ENCODE measurements around the gene FMN1. TPM values are rescaled to one million over a fixed set of nuclear protein-coding genes. Genes with fewer than 3 reads are reported as not detected.

The FMN1 gene
- total RNA-seq, 1 experiment from 2014 or later, result 4.5 TPM

DNA sequence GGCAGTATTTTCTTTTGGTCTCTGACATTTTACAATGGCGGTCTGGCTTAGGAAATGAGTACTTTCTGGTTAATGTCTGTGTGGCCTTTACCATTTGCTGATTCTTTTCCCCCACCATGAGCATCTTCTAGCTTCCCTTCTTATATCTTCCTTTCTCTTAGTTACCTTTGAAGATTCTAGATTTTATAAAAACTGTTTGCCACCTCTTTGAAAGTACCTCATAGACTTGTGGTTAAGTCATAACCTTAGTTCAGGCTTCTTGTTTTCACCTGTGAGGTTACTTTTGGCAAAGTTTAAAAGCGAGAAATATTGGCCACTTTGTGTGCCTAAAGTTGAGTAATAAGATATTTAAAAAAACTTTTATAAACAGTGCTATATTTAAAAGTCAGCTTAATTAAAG, 147.4 kb downstream of the FMN1 start:
- TF ChIP-seq TP53 (CRISPR knock-in tag; IDR thresholded peaks at IDR 0.05), result no peak
- no peak for TF ChIP-seq TCF7 (CRISPR knock-in tag; IDR thresholded peaks at IDR 0.05; ENCODE audit: low read depth)
- no peak for TF ChIP-seq ATF6 (CRISPR knock-in tag; IDR thresholded peaks at IDR 0.05)
- TF ChIP-seq SMAD4 (CRISPR knock-in tag; IDR thresholded peaks at IDR 0.05), result no peak
- TF ChIP-seq NFATC4 (CRISPR knock-in tag; IDR thresholded peaks at IDR 0.05), result no peak
- no peak for TF ChIP-seq ATF2 (CRISPR knock-in tag; IDR thresholded peaks at IDR 0.05; ENCODE audit: borderline replicate concordance, low read depth)
- TF ChIP-seq ZNF121 (CRISPR knock-in tag; IDR thresholded peaks at IDR 0.05), result no peak
- no peak for TF ChIP-seq NFYB (CRISPR knock-in tag; conservative IDR thresholded peaks at IDR 0.05; ENCODE audit: low read depth)
- TF ChIP-seq TEAD4 (CRISPR knock-in tag; IDR thresholded peaks at IDR 0.05), result no peak
- TF ChIP-seq ZMAT4 (CRISPR knock-in tag; IDR thresholded peaks at IDR 0.05), result no peak
- no peak for TF ChIP-seq ATF1 (CRISPR knock-in tag; IDR thresholded peaks at IDR 0.05)
- TF ChIP-seq NR1H2 (CRISPR knock-in tag; IDR thresholded peaks at IDR 0.05), result no peak
- TF ChIP-seq, protein P1, sequence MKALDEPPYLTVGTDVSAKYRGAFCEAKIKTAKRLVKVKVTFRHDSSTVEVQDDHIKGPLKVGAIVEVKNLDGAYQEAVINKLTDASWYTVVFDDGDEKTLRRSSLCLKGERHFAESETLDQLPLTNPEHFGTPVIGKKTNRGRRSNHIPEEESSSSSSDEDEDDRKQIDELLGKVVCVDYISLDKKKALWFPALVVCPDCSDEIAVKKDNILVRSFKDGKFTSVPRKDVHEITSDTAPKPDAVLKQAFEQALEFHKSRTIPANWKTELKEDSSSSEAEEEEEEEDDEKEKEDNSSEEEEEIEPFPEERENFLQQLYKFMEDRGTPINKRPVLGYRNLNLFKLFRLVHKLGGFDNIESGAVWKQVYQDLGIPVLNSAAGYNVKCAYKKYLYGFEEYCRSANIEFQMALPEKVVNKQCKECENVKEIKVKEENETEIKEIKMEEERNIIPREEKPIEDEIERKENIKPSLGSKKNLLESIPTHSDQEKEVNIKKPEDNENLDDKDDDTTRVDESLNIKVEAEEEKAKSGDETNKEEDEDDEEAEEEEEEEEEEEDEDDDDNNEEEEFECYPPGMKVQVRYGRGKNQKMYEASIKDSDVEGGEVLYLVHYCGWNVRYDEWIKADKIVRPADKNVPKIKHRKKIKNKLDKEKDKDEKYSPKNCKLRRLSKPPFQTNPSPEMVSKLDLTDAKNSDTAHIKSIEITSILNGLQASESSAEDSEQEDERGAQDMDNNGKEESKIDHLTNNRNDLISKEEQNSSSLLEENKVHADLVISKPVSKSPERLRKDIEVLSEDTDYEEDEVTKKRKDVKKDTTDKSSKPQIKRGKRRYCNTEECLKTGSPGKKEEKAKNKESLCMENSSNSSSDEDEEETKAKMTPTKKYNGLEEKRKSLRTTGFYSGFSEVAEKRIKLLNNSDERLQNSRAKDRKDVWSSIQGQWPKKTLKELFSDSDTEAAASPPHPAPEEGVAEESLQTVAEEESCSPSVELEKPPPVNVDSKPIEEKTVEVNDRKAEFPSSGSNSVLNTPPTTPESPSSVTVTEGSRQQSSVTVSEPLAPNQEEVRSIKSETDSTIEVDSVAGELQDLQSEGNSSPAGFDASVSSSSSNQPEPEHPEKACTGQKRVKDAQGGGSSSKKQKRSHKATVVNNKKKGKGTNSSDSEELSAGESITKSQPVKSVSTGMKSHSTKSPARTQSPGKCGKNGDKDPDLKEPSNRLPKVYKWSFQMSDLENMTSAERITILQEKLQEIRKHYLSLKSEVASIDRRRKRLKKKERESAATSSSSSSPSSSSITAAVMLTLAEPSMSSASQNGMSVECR (CRISPR knock-in tag; IDR thresholded peaks at IDR 0.05; ENCODE audit: borderline replicate concordance), result no peak
- TF ChIP-seq ZNF263 (CRISPR knock-in tag; IDR thresholded peaks at IDR 0.05; ENCODE audit: low read depth), result no peak
- TF ChIP-seq GTF2I (CRISPR knock-in tag; conservative IDR thresholded peaks at IDR 0.05), result no peak
- TF ChIP-seq, protein P2, sequence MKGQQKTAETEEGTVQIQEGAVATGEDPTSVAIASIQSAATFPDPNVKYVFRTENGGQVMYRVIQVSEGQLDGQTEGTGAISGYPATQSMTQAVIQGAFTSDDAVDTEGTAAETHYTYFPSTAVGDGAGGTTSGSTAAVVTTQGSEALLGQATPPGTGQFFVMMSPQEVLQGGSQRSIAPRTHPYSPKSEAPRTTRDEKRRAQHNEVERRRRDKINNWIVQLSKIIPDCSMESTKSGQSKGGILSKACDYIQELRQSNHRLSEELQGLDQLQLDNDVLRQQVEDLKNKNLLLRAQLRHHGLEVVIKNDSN (CRISPR knock-in tag; IDR thresholded peaks at IDR 0.05), result no peak
- no peak for TF ChIP-seq KAT7 (CRISPR knock-in tag; IDR thresholded peaks at IDR 0.05; ENCODE audit: borderline replicate concordance)
- ATAC-seq (no peak), DNase-seq (ENCODE audit: low spot score) (no peak)
- Mint-ChIP-seq H3K4me3 (no peak overlapping the region), H3K4me1 (no peaks in the 10 kb centered on the region), H3K27ac (no peak overlapping the region), H3K36me3 (peaks cover 66% of the 10 kb centered on the region), H3K9me3 (peaks cover 76% of the 10 kb centered on the region), H3K27me3 (ENCODE audit: low read depth) (peaks cover 9% of the 10 kb centered on the region)
- POLR2A ChIA-PET, result no interaction called here
- CTCF ChIA-PET, result no interaction called here

GRCh38 chr15:33046329-33046728, 148.2 kb downstream of the FMN1 start:
- H3K9me3 Mint-ChIP-seq, result peaks cover 72% of the 10 kb centered on the region
- peaks cover 62% of the 10 kb centered on the region for H3K36me3 Mint-ChIP-seq
- no peak overlapping the region for H3K27ac Mint-ChIP-seq
- CTCF ChIA-PET, result no interaction called here
- no peak overlapping the region for H3K4me3 Mint-ChIP-seq
- peaks cover 9% of the 10 kb centered on the region for H3K27me3 Mint-ChIP-seq (ENCODE audit: low read depth)
- DNase-seq (ENCODE audit: low spot score) (no peak), ATAC-seq (no peak)
- no peaks in the 10 kb centered on the region for H3K4me1 Mint-ChIP-seq
- POLR2A ChIA-PET, result no interaction called here
- TF ChIP-seq NFATC4 (CRISPR knock-in tag; IDR thresholded peaks at IDR 0.05), result no peak
- TF ChIP-seq, protein P3, sequence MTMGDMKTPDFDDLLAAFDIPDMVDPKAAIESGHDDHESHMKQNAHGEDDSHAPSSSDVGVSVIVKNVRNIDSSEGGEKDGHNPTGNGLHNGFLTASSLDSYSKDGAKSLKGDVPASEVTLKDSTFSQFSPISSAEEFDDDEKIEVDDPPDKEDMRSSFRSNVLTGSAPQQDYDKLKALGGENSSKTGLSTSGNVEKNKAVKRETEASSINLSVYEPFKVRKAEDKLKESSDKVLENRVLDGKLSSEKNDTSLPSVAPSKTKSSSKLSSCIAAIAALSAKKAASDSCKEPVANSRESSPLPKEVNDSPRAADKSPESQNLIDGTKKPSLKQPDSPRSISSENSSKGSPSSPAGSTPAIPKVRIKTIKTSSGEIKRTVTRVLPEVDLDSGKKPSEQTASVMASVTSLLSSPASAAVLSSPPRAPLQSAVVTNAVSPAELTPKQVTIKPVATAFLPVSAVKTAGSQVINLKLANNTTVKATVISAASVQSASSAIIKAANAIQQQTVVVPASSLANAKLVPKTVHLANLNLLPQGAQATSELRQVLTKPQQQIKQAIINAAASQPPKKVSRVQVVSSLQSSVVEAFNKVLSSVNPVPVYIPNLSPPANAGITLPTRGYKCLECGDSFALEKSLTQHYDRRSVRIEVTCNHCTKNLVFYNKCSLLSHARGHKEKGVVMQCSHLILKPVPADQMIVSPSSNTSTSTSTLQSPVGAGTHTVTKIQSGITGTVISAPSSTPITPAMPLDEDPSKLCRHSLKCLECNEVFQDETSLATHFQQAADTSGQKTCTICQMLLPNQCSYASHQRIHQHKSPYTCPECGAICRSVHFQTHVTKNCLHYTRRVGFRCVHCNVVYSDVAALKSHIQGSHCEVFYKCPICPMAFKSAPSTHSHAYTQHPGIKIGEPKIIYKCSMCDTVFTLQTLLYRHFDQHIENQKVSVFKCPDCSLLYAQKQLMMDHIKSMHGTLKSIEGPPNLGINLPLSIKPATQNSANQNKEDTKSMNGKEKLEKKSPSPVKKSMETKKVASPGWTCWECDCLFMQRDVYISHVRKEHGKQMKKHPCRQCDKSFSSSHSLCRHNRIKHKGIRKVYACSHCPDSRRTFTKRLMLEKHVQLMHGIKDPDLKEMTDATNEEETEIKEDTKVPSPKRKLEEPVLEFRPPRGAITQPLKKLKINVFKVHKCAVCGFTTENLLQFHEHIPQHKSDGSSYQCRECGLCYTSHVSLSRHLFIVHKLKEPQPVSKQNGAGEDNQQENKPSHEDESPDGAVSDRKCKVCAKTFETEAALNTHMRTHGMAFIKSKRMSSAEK (CRISPR knock-in tag; IDR thresholded peaks at IDR 0.05; ENCODE audit: borderline replicate concordance), result no peak
- TF ChIP-seq, protein P4, sequence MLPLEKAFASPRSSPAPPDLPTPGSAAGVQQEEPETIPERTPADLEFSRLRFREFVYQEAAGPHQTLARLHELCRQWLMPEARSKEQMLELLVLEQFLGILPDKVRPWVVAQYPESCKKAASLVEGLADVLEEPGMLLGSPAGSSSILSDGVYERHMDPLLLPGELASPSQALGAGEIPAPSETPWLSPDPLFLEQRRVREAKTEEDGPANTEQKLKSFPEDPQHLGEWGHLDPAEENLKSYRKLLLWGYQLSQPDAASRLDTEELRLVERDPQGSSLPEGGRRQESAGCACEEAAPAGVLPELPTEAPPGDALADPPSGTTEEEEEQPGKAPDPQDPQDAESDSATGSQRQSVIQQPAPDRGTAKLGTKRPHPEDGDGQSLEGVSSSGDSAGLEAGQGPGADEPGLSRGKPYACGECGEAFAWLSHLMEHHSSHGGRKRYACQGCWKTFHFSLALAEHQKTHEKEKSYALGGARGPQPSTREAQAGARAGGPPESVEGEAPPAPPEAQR (CRISPR knock-in tag; IDR thresholded peaks at IDR 0.05), result no peak
- TF ChIP-seq PRRX2 (CRISPR knock-in tag; IDR thresholded peaks at IDR 0.05), result no peak
- no peak for TF ChIP-seq CREB1 (CRISPR knock-in tag; IDR thresholded peaks at IDR 0.05)
- no peak for TF ChIP-seq GABPB1 (CRISPR knock-in tag; IDR thresholded peaks at IDR 0.05)
- no peak for TF ChIP-seq OVOL2 (CRISPR knock-in tag; IDR thresholded peaks at IDR 0.05; ENCODE audit: borderline replicate concordance)
